H9 (cell line): ENCODE results near the gene ARAP2. TPM values are rescaled to one million over a fixed set of nuclear protein-coding genes. Genes with fewer than 3 reads are reported as not detected.

ENCODE experiments used
- DNase-seq: peaks from one replicate; pipeline ENCODE4 v3.0.0-alpha.2; 2017
- H2AFZ ChIP-seq: one replicate; pipeline ENCODE4 v1.6.1; 2013; ENCODE audit warnings: mild to moderate bottlenecking, low read length, control low read depth, moderate library complexity
- H2AK5ac ChIP-seq: 2 replicates; pipeline ENCODE4 v1.6.1; 2013; ENCODE audit warnings: low read length, control low read depth, mixed read lengths; ENCODE audit not compliant: insufficient read length
- H2BK120ac ChIP-seq: one replicate; pipeline ENCODE4 v1.6.1; 2013; ENCODE audit warnings: low read depth, mild to moderate bottlenecking, low read length, control low read depth, inconsistent platforms; ENCODE audit not compliant: poor library complexity, severe bottlenecking
- H2BK12ac ChIP-seq: 2 replicates; pipeline ENCODE4 v1.6.1; 2013; ENCODE audit warnings: low read length, control low read depth, mixed read lengths, low read depth; ENCODE audit not compliant: insufficient read length
- H2BK15ac ChIP-seq: 2 replicates; pipeline ENCODE4 v1.6.1; 2013; ENCODE audit warnings: low read depth, low read length, control low read depth
- H2BK20ac ChIP-seq: one replicate; pipeline ENCODE4 v1.6.1; 2013; ENCODE audit warnings: low read depth, mild to moderate bottlenecking, low read length, control low read depth, inconsistent platforms; ENCODE audit not compliant: poor library complexity, severe bottlenecking
- H2BK5ac ChIP-seq: 2 replicates; pipeline ENCODE4 v1.6.1; 2013; ENCODE audit warnings: low read length, control low read depth, mixed read lengths; ENCODE audit not compliant: insufficient read length
- H3K14ac ChIP-seq: 2 replicates; pipeline ENCODE4 v1.6.1; 2013; ENCODE audit warnings: low read length, control low read depth; ENCODE audit not compliant: insufficient read depth
- H3K18ac ChIP-seq: 2 replicates; pipeline ENCODE4 v1.6.1; 2013; ENCODE audit warnings: low read depth, mild to moderate bottlenecking, mixed read lengths, low read length, control low read depth; ENCODE audit not compliant: insufficient read length
- H3K23ac ChIP-seq: 2 replicates; pipeline ENCODE4 v1.6.1; 2013; ENCODE audit warnings: low read length, control low read depth, mixed read lengths, low read depth; ENCODE audit not compliant: insufficient read length
- H3K23me2 ChIP-seq: 2 replicates; pipeline ENCODE4 v1.6.1; 2013; ENCODE audit warnings: low read depth, mild to moderate bottlenecking, mixed read lengths, low read length, control low read depth; ENCODE audit not compliant: insufficient read length, poor library complexity, severe bottlenecking
- H3K27ac ChIP-seq: 2 replicates; pipeline ENCODE4 v1.5.1; 2013; ENCODE audit warnings: low read length, control low read depth, mixed read lengths, low read depth; ENCODE audit not compliant: insufficient read length
- H3K27me3 ChIP-seq: 2 replicates; pipeline ENCODE4 v1.6.1; 2013; ENCODE audit warnings: low read length, control low read depth, inconsistent platforms; ENCODE audit not compliant: insufficient read depth
- H3K4ac ChIP-seq: 2 replicates; pipeline ENCODE4 v1.6.1; 2013; ENCODE audit warnings: low read depth, mild to moderate bottlenecking, control low read depth, inconsistent platforms, low read length, moderate library complexity
- H3K4me1 ChIP-seq: 2 replicates; pipeline ENCODE4 v1.6.1; 2013; ENCODE audit warnings: low read length, control low read depth, inconsistent platforms; ENCODE audit not compliant: insufficient read depth
- H3K4me2 ChIP-seq: 2 replicates; pipeline ENCODE4 v1.6.1; 2013; ENCODE audit warnings: low read length, control low read depth, mixed read lengths; ENCODE audit not compliant: insufficient read length, insufficient read depth
- H3K56ac ChIP-seq: 2 replicates; pipeline ENCODE4 v1.6.1; 2013; ENCODE audit warnings: low read depth, mild to moderate bottlenecking, mixed read lengths, low read length, control low read depth; ENCODE audit not compliant: insufficient read length
- H3K79me1 ChIP-seq: 2 replicates; pipeline ENCODE4 v1.6.1; 2013; ENCODE audit warnings: low read depth, mild to moderate bottlenecking, moderate library complexity, low read length, control low read depth, inconsistent platforms; ENCODE audit not compliant: insufficient read depth, poor library complexity, severe bottlenecking
- H3K79me2 ChIP-seq: 2 replicates; pipeline ENCODE4 v1.6.1; 2013; ENCODE audit warnings: low read length, control low read depth, inconsistent platforms; ENCODE audit not compliant: insufficient read depth
- H3K9ac ChIP-seq: 2 replicates; pipeline ENCODE4 v1.6.1; 2013; ENCODE audit warnings: low read length, control low read depth, mixed read lengths; ENCODE audit not compliant: insufficient read length; ENCODE audit errors: extremely low read depth
- H3K9me3 ChIP-seq: one replicate; pipeline ENCODE4 v1.6.1; 2013; ENCODE audit warnings: low read depth, low read length, inconsistent platforms; ENCODE audit not compliant: control insufficient read depth
- H3T11ph ChIP-seq: one replicate; pipeline ENCODE4 v1.6.1; 2013; ENCODE audit warnings: mild to moderate bottlenecking, low read length, control low read depth, inconsistent platforms
- H4K20me1 ChIP-seq: one replicate; pipeline ENCODE4 v1.6.1; 2013; ENCODE audit not compliant: control insufficient read depth, insufficient read length, insufficient read depth
- H4K5ac ChIP-seq: 2 replicates; pipeline ENCODE4 v1.6.1; 2013; ENCODE audit warnings: low read depth, mild to moderate bottlenecking, mixed read lengths, low read length, control low read depth; ENCODE audit not compliant: insufficient read length
- H4K8ac ChIP-seq: replicated peaks from 2 replicates; pipeline ENCODE4 v1.6.1; 2013; ENCODE audit warnings: low read length, control low read depth, mixed read lengths, low read depth; ENCODE audit not compliant: insufficient read length
- H4K91ac ChIP-seq: 2 replicates; pipeline ENCODE4 v1.6.1; 2013; ENCODE audit warnings: low read depth, mild to moderate bottlenecking, moderate library complexity, mixed read lengths, low read length, control low read depth; ENCODE audit not compliant: insufficient read length
- H3K27ac Mint-ChIP-seq, 3 experiments: 2 replicates in 2 of 3; 3 replicates in 1 of 3; pipeline ENCODE4 v1.8.0; 2020 to 2021; ENCODE audit warnings: mixed read lengths in 3 of 3, mild to moderate bottlenecking in 1 of 3, moderate library complexity in 1 of 3
- H3K27me3 Mint-ChIP-seq: 2 replicates; pipeline ENCODE4 v1.8.0; 2021; ENCODE audit warnings: low read depth, mild to moderate bottlenecking, moderate library complexity, mixed read lengths
- H3K36me3 Mint-ChIP-seq, 3 experiments: 2 replicates in 2 of 3; 3 replicates in 1 of 3; pipeline ENCODE4 v1.8.0; 2020 to 2021; ENCODE audit warnings: low read depth in 3 of 3, mixed read lengths in 3 of 3; ENCODE audit not compliant: insufficient read depth in 1 of 3
- H3K4me1 Mint-ChIP-seq, 2 experiments: 2 replicates each; pipeline ENCODE4 v1.8.0; 2020; ENCODE audit warnings: mixed read lengths in 2 of 2
- H3K4me3 Mint-ChIP-seq, 2 experiments: 2 replicates in 1 of 2; 3 replicates in 1 of 2; pipeline ENCODE4 v1.8.0; 2020 to 2021; ENCODE audit warnings: mild to moderate bottlenecking in 2 of 2, mixed read lengths in 2 of 2, moderate library complexity in 1 of 2
- H3K9me3 Mint-ChIP-seq, 2 experiments: 2 replicates in 1 of 2; 3 replicates in 1 of 2; pipeline ENCODE4 v1.8.0; 2020; ENCODE audit warnings: mild to moderate bottlenecking in 2 of 2, mixed read lengths in 2 of 2, moderate library complexity in 1 of 2
- WGBS: extraction: QIAGEN DNeasy Blood & Tissue Kit; methylation state at CpG from one replicate; pipeline ENCODE4 v1.1.7; 2013; ENCODE audit warnings: missing lambda C conversion rate, low lambda C conversion rate, mixed read lengths; ENCODE audit not compliant: insufficient read length; ENCODE audit errors: extremely low coverage; 5-methylcytosine and 5-hydroxymethylcytosine counted together
- total RNA-seq: library from RNA; stranded (reverse); gene quantifications from 2 replicates; pipeline ENCODE4 v1.2.1, GENCODE V29; 2021
- TF ChIP-seq, protein P1 (sequence below): fragments of 200-600 bp; sonication (generic); conservative IDR thresholded peaks from 3 replicates; pipeline ENCODE4 v1.8.0; 2021; ENCODE audit warnings: antibody characterized with exemption, mild to moderate bottlenecking

Gene ARAP2
- total RNA-seq, 1 experiment from 2014 or later, result 6.3 TPM

DNA sequence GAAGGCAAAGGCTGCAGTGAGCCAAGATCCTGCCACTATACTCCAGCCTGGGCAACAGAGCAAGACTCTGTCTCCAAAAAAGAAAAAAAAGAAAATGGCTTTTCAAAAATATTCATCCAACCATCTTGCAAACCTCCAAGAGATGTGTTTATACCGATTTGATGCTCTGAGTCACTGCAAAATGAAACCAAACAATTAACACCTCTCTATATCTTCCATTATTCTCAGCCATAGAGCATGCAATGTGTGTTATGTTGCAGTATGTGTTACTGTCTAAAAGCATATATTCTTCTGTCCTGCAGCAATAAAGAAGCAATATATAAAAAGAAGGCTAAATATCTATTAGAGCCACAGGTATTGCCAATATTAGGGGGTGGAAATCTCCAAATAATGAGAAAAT is 51.4 kb downstream of the ARAP2 start:
- no peak for DNase-seq
- Histone ChIP-seq H3K79me2 (no peaks in the 10 kb centered on the region), H3K9ac (no peak overlapping the region), H3K9me3 (no peaks in the 10 kb centered on the region), H2AFZ (no peak overlapping the region), H4K5ac (no peak overlapping the region), H3K27me3 (no peaks in the 10 kb centered on the region), H2BK20ac (no peak overlapping the region), H3K18ac (no peak overlapping the region), H3K27ac (no peak overlapping the region), H3K56ac (no peak overlapping the region), H3K4me1 (no peaks in the 10 kb centered on the region), H3K79me1 (no peaks in the 10 kb centered on the region), H3T11ph (no peak overlapping the region), H3K4ac (no peak overlapping the region), H4K20me1 (no peaks in the 10 kb centered on the region), H4K8ac (no peak overlapping the region), H2AK5ac (no peak overlapping the region), H3K23me2 (no peaks in the 10 kb centered on the region), H2BK15ac (no peak overlapping the region), H3K14ac (no peak overlapping the region), H2BK5ac (no peak overlapping the region), H2BK12ac (no peak overlapping the region), H3K4me2 (no peak overlapping the region), H2BK120ac (no peak overlapping the region), H3K23ac (no peak overlapping the region), H4K91ac (no peak overlapping the region)
- no peaks in the 10 kb centered on the region for H3K9me3 Mint-ChIP-seq
- H3K27ac Mint-ChIP-seq, result no peak overlapping the region
- H3K27me3 Mint-ChIP-seq, result no peaks in the 10 kb centered on the region
- H3K4me1 Mint-ChIP-seq, result no peaks in the 10 kb centered on the region; a peak in 1 of 4 replicates
- no peaks in the 10 kb centered on the region for H3K36me3 Mint-ChIP-seq
- WGBS, result no CpG with 5 or more reads among the region's 1 CpG
- H3K4me3 Mint-ChIP-seq, result no peak overlapping the region
- TF ChIP-seq, protein P1, sequence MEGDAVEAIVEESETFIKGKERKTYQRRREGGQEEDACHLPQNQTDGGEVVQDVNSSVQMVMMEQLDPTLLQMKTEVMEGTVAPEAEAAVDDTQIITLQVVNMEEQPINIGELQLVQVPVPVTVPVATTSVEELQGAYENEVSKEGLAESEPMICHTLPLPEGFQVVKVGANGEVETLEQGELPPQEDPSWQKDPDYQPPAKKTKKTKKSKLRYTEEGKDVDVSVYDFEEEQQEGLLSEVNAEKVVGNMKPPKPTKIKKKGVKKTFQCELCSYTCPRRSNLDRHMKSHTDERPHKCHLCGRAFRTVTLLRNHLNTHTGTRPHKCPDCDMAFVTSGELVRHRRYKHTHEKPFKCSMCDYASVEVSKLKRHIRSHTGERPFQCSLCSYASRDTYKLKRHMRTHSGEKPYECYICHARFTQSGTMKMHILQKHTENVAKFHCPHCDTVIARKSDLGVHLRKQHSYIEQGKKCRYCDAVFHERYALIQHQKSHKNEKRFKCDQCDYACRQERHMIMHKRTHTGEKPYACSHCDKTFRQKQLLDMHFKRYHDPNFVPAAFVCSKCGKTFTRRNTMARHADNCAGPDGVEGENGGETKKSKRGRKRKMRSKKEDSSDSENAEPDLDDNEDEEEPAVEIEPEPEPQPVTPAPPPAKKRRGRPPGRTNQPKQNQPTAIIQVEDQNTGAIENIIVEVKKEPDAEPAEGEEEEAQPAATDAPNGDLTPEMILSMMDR, result no peak
